RCC 7860 (cell line): ENCODE results near the gene HNRNPA0.

Experiments used
- DNase-seq: peaks from one replicate; pipeline ENCODE4 v3.0.0-alpha.2; 2015; ENCODE audit warnings: low spot score
- FAIRE-seq: peaks from 2 replicates; lab custom pipeline; 2012; peaks lifted over from hg19 to GRCh38; lab: Jason Lieb, UNC

The HNRNPA0 gene

GRCh38 chr5:137728048-137728447 lies 26.1 kb downstream of the HNRNPA0 start:
- no peak for FAIRE-seq
- DNase-seq: no peak

DNA sequence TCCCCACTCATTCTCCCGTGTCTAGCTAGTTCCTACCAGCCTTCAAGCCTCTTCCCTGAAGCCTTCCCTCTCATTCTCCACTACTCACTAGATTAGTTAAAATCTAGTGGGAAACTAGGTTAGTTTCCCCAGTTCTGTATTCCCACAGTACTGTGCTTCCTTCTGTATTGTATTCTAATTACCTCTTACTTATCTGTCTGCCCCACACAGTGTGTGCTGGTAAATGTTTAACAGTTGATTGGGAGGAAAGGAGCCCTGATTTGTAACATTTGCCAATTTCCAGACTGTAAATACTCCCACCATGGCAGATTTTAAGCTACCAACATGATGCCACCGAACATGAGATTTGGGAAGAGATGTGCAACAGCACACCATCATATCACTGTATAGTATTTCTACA lies 26.5 kb downstream of the HNRNPA0 start:
- FAIRE-seq (no peak), DNase-seq (no peak)

DNA sequence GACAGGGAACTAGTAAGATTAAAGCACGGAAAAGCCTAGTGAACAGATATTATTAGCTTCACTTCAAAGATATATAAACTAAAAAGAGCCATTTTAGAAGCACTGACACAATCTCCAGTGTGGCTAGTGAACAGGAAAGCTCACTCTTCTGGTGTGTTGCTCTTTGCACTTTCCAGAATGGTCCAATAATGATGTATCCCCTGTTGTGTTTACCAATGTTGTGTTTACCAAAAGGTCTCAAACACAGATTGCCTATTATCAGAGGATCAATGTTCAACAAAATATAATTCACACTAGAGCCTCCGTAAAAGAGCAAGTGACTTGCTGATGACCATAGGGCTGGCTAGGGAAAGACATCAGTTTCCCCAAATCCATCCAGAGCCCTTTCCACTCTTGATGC lies 29.9 kb downstream of the HNRNPA0 start:
- FAIRE-seq (no peak), DNase-seq (no peak)

- no peak for FAIRE-seq
- DNase-seq: no peak
Observed at GRCh38 chr5:137718611-137719010, 35.6 kb downstream of the HNRNPA0 start.

- FAIRE-seq (no peak), DNase-seq (no peak)
Observed at GRCh38 chr5:137716337-137716736, 37.8 kb downstream of the HNRNPA0 start.

- DNase-seq (no peak), FAIRE-seq (no peak)
Observed at GRCh38 chr5:137715456-137715855, 38.7 kb downstream of the HNRNPA0 start.

DNA sequence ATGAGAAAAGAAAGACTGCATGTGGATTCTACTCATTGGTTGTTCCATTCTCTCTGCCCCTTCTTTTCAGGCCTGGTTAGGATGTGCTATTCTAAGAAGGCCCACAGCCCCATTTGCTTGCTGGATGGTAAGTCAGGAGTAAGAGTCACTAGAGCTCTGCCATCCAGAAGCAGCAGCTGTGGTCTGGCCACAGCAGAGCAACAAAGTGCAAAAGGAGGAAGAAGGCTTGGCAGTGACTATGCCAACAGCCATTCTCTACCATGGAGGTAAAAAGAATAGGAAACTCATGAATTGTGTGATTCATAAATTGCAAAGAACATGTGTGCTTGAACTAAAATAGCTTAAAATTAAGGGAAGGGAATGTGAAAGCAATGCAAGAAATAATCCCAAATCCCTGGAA lies 39.2 kb downstream of the HNRNPA0 start:
- DNase-seq (no peak), FAIRE-seq (no peak)

DNA sequence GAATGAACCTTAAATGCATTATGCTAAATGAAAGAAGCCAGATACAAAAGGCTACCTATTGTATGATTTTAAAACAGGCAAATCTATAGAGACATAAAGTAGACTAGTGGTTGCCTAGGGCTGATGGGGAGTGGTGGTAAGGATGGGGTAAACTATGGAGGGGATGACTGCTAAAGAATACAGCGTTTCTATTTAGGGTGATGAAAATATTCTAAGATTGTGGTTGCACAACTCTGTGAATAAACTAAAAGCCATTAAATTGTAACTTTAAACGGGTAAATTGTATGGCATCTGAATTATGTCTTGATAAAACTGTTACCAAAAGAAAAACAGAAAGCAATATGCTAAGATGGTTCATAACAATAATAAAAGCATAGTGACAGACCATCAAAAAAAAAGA lies 39.7 kb downstream of the HNRNPA0 start:
- DNase-seq (no peak), FAIRE-seq (no peak)

- DNase-seq (no peak), FAIRE-seq (no peak)
Observed at GRCh38 chr5:137712139-137712667, 42.0 kb downstream of the HNRNPA0 start.

GRCh38 chr5:137710086-137710485 lies 44.1 kb downstream of the HNRNPA0 start:
- FAIRE-seq: no peak
- no peak for DNase-seq

- no peak for FAIRE-seq
- no peak for DNase-seq
Observed at GRCh38 chr5:137708796-137709559, 45.2 kb downstream of the HNRNPA0 start.

- DNase-seq: no peak
- FAIRE-seq: no peak
Observed at GRCh38 chr5:137708062-137708461, 46.1 kb downstream of the HNRNPA0 start.

- DNase-seq (no peak), FAIRE-seq (no peak)
Observed at GRCh38 chr5:137706841-137707240, 47.3 kb downstream of the HNRNPA0 start.

GRCh38 chr5:137705106-137705505 lies 49.1 kb downstream of the HNRNPA0 start:
- FAIRE-seq (no peak), DNase-seq (no peak)

DNA sequence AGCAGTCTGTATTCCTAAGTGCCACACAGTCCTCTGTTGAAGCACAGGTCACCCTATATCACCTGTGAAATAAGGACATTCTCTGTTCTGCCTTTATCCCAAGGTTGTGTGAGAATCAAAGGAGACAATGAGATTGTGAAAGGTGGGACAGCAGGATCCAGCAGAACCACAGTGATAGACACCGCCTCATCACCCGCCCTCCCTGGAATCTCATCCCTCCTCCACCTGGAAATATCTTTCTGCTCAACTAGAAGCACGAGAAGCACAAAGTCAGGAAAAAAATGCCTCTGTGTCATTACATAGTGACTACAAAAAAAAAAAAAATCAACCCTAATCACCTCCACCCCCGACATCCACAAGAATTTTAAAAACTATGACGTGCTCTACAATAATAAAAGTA lies 50.6 kb downstream of the HNRNPA0 start:
- no peak for FAIRE-seq
- no peak for DNase-seq

DNA sequence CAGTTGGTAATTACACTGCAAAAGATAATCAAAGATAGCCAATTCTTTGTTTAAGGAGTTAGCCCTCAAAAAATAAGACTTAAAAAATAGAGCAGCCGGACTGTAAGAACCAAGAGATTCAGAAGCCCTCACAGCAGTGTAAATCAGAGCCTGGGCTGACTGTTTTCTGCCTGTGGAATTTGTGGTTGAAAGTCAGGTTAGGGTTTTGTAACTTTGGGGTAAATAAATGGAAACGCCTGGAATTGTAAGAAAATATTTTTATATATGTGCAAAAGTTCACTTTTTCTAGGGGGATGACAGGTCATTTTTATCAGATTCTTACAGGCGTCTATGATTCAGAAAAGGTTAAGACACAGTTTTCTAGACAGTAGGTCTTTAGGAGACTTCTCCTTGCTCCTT lies 53.9 kb downstream of the HNRNPA0 start:
- FAIRE-seq: no peak
- DNase-seq: no peak

DNA sequence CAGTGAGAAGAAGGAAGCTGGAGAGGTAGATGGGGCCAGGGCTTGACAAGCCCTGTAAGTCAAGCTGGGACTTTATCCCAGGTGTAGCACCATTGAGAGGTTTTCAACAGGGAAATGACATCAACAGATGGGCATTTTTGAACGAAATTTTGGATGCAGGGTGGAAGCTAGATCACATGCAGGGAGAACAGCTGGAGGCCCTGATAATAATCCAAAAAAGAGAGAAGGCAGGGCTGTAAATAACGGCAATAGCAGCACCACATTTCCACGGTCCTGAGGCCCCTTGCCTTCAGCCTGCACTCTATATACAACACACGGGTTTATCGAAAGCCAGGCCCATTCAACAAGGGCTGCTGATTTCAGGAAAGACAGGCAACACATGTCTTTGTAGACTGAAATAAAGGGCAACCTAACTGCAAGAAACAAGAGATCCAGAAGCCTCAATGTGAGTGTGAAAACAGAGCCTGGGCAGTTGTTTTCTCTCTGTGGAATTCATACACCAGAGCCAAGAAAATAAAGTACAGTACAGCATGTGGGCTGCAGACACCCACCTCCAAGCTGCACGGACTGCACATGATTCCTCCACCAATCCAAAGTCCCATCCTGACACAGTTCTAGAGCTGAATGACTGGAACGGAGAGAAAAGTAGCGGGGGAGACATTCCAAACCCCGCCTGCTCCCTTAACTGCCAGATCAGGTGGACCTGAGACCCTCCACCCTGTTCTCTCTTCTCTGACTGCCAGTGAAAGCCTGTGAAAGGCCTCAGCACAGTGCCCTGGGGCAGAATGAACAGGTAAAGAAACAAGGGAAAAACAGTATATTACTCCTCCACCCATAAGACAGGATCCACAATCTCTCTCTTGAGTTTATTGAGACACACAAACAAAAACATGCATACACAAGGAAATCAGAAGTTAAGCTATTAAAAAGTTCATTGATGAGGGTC lies 54.6 kb downstream of the HNRNPA0 start:
- FAIRE-seq (no peak), DNase-seq (no peak)

GRCh38 chr5:137696481-137696880 lies 57.7 kb downstream of the HNRNPA0 start:
- no peak for FAIRE-seq
- no peak for DNase-seq

- DNase-seq: no peak
- no peak for FAIRE-seq
Observed at GRCh38 chr5:137695651-137696428, 58.3 kb downstream of the HNRNPA0 start.
